Measurements from ENCODE around the gene F8A3. TPM values are rescaled to one million over a fixed set of nuclear protein-coding genes. Genes with fewer than 3 reads are reported as not detected.
A peak's percentile ranks its signal among the peaks of the same experiment; 100 is the strongest.

F8A3 gene
- total and polyA plus RNA-seq, 9 of the 15 experiments (the other 6 are each of a cell fraction or from before 2014, with no cell fraction given): not detected

GRCh38 chrX:155434906-155435743 is 23.3 kb downstream of the F8A3 start (continued):
- no peak for TF ChIP-seq GMEB1 (CRISPR knock-in tag; IDR thresholded peaks at IDR 0.05)
- no peak for TF ChIP-seq ZNF165 (CRISPR knock-in tag; IDR thresholded peaks at IDR 0.05; ENCODE audit: borderline replicate concordance)
- no peak for TF ChIP-seq POLR2H (tag; IDR thresholded peaks at IDR 0.05; ENCODE audit: low read depth)
- TF ChIP-seq POLR3G (IDR thresholded peaks at IDR 0.05; ENCODE audit: extremely low read depth, insufficient read length, insufficient replicate concordance): no peak
- TF ChIP-seq ARID2 (IDR thresholded peaks at IDR 0.05): no peak
- TF ChIP-seq BRD9 (IDR thresholded peaks at IDR 0.05; ENCODE audit: low read depth, partially characterized antibody): no peak
- no peak for TF ChIP-seq ZNF77 (CRISPR knock-in tag; IDR thresholded peaks at IDR 0.05)
- TF ChIP-seq ARID3A (IDR thresholded peaks at IDR 0.05; ENCODE audit: borderline replicate concordance, low read depth, low read length): peak; percentile 64; the same call in 1 of the 2 replicates
- TF ChIP-seq LARP7 (IDR thresholded peaks at IDR 0.05): no peak
- no peak for TF ChIP-seq SIN3A (IDR thresholded peaks at IDR 0.05; ENCODE audit: borderline replicate concordance in 2 of 2, control insufficient read depth in 1 of 2, low read depth in 2 of 2, low read length in 2 of 2)
- TF ChIP-seq ELK1 (CRISPR knock-in tag; IDR thresholded peaks at IDR 0.05): no peak
- no peak for TF ChIP-seq ZNF398 (CRISPR knock-in tag; IDR thresholded peaks at IDR 0.05)
- no peak for TF ChIP-seq POLR2AphosphoS2 (IDR thresholded peaks at IDR 0.05; ENCODE audit: low read length)
- TF ChIP-seq FOXA1 (IDR thresholded peaks at IDR 0.05; ENCODE audit: borderline replicate concordance): no peak
- no peak for TF ChIP-seq SRF (CRISPR knock-in tag; IDR thresholded peaks at IDR 0.05)
